ENCODE results near the gene C3orf18.

C3orf18 gene

DNA sequence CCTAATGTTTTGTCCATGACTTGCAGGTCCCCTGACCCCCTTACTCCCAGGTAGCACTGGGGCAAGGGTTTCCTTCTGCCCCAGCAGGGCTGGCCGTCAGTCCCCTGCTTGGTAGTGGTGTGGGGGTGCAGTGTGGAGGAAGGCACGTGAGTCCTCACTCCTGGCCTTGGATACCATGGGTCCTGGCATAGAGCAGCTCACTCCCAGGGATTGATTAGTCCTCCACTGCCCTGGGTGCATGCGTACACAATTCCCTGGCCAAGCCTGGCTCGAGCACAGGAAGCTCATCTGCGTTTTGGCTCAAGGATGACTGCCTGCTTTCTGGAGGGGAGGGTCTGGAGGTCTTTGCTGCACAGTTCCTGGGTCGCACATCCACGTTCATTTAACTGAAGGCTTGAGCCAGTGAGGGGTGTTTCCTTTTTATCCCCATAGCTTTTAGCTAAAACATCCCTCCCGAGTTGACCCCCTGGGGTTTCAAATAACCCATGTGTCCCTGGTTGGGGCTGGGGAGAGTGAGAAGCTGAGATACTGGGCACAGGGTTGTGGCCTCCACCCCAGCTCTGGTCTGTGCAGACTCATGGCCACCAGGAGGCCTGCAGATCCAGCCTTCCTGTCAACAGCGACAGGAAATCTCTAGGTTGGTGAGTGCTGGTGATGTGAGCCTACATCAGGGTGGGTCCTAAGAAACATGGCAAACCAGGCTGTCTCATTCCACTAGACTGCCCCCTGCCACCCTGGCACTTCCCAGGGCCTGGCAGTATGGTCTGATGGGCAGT is 13.3 kb upstream of the C3orf18 start:
- DNase-seq (ENCODE audit: low spot score): no peak
- no peak for FAIRE-seq

GRCh38 chr3:50577348-50577747 is 9.8 kb upstream of the C3orf18 start:
- FAIRE-seq (no peak), DNase-seq (ENCODE audit: low spot score) (no peak)

DNA sequence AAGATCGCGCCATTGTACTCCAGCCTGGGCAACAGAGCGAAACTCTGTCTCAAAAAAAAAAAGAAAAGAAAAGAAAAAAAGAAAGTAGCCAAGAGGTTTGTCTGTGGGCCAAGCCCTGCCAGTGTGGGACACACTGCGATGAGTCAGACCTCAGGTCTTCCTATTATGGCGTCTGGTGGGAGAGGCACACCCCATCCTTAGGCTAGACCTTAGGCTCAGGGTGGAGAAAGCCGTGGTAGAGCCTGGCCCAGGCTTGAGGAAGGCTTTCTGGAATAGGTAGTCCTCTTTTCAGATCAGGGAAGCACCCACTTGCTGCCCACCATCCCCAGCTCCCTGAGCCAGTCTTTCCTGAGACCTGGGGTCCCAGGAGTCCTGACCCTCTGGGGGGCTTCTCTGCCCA is 7.8 kb upstream of the C3orf18 start:
- FAIRE-seq (no peak), DNase-seq (ENCODE audit: low spot score) (no peak)

GRCh38 chr3:50574444-50574831 is 6.9 kb upstream of the C3orf18 start:
- DNase-seq (ENCODE audit: low spot score): no peak
- no peak for FAIRE-seq

- DNase-seq (ENCODE audit: low spot score): no peak
- FAIRE-seq: no peak
Observed at GRCh38 chr3:50573566-50574443, 6.3 kb upstream of the C3orf18 start.

DNA sequence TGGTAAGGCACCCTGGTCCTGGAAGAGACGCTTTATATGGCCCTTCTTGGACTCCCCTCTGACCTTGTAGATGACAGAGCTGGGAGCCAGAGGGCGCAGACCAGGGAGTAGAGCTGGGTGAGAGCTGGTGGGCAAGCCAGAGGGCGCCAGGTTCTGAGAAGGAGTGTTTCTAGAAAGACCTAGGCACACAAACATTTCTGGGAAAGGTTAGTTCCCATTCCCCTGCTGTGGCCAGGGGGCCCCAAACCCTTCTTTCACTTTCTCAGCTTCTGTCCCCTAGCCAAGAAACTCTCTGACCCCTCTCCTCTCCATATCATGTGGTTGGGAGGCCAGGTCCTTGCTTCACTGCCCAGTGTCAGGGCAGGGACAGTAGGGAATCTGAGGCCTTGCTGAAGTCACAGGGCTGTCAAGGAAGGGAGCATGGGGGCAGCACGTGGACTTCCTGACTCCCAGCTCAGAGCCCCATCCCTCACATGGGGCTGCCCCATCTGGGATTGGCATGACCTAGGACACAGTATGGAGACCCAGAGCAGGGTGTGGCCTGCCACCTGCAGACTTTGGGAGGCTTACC is 5.3 kb upstream of the C3orf18 start:
- FAIRE-seq: no peak

DNA sequence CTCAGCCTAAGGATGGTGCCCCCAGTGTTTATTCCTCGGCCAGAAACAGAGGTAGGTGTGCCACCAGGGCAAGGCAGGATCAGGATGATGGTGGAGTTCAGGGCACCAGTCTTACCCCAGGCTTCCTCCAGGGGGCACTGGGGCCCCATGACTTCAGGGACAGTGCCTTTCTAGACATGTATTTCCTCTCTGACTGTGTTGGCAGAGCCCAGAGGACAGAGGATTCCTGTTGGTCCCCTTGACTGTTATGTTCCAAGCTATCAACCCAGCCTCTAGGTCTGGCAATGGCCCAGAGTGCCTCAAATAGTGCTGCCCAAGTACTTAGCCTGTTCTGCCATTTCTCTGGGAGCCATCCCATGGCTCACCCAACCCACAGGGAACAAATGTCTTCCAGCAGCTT is 4.6 kb upstream of the C3orf18 start:
- peak; percentile 64 for DNase-seq (ENCODE audit: low spot score)
- no peak for FAIRE-seq

More for the DNA sequence above, 5.3 kb upstream of the C3orf18 start:
- no peak for DNase-seq (ENCODE audit: low spot score)

DNA sequence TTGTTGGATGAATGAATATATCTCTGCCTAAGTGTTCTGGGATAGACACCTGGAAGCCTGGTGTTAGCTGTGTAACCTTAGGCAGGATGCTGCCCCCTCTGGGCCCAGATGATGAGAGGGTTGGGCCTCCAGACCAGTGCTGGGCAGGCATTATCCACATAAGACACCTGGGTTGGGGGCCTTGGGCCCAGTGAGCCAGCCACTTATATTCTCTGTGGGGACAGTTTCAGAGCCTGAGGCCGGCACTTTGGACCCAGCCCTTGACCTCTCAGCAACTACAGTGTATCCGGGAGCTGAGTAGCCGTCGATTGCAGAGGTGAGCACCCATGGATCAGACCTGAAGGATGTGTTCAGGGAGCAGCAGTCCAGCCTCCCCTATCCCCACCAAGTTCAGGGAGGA is 3.9 kb upstream of the C3orf18 start:
- no peak for FAIRE-seq
- no peak for DNase-seq (ENCODE audit: low spot score)

DNA sequence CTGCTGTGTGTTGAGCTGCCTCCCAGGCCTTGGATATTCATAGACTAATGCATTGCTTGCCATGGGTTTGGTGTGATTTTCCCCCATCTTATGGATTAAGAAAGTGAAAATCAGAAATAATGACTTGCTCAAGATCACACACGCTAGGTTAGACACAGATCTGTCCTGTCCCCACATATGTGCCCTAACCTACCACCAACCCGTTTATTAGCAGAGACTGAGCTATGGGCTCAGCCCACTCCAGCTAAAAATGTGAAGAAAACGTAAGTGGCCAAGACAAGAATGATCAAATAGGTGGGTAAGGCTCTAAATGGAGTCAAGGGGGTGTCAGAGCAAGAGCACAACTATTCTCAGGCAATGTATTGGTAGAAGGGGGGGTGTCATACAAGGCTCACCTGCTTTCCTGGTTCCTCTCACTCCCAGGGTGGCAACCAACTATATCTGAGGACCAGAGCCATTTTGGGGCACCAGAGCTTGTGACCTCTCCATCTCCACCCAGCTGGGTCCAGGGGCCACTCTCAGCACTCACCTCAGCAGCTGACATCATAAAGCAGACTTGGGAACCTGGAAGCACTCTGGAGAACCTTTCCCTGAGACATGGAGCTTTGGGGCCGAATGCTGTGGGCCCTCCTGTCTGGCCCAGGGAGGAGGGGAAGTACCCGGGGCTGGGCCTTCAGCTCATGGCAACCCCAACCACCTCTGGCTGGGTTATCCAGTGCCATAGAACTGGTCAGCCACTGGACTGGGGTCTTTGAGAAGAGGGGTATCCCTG is 3.1 kb upstream of the C3orf18 start:
- DNase-seq (ENCODE audit: low spot score) (no peak), FAIRE-seq (peak; percentile 13)

- FAIRE-seq (peak; percentile 81), DNase-seq (ENCODE audit: low spot score) (peak; percentile 100)
Observed at GRCh38 chr3:50568947-50569749, 1.6 kb upstream of the C3orf18 start, which contains the start of gene HEMK1. Gene HEMK1, plus strand, starts transcription at chr3:50569522. Its CDS starts 1,583 bp downstream, at chr3:50571105.

DNA sequence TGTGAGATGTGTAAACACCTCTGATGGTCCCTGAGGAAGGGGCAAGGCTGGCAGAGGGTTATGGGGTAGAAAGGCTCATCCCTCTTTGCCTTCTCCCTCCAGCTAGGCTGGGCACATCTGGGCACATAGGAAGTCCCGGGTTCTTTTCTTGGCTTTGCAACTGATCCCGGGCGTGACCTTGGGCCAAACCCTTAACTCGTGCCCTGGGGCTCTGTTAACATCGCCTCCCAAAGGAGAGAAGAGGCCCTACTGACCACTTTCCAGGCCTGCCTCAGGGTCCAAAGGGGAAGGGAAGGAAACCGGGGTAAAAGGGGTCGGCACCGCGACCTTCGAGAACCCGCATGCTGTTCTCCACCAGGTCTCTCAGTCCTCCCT is 549 bp downstream of the C3orf18 start:
- FAIRE-seq: no peak
- no peak for DNase-seq (ENCODE audit: low spot score)

DNA sequence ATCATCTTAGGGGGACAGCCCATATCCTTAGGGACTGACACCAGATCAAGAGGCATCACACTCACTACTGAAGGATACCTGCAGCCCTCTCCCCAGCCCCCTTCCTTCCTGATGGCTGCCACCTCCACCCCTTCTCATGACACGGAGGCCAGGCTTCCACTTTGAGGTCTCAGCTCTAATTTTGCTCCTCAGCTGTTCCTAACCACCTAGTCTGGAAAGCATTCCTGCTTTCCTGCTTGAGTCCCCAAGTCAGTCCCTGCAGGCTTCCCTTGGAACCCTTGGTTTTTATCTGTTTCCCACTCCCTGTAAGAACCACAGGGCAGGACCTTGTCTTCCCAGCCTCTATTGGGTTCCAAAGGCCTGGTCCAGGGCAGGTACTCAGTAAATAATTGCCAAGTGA is 3.2 kb downstream of the C3orf18 start:
- FAIRE-seq (no peak), DNase-seq (ENCODE audit: low spot score) (no peak)

DNA sequence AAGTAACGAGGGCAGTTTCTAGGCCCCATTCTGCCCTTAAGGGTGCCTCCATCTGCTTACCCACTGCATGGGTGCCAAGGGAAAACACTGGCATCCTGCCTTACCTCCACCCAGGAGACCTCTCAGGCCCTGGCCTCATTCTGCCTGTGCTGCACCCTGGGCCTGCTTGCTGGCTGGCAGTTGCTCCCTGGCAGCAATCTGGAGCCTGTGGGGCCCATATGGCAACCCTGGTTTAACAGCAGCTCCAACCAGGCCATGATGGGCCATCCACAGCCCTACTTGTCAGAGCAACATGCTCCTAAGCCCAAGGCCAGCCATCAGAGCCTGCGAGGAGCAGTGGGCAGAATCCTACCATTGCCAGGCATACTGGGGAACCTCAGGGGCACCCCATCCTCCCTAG is 3.7 kb downstream of the C3orf18 start:
- FAIRE-seq (no peak), DNase-seq (ENCODE audit: low spot score) (no peak)

GRCh38 chr3:50562861-50563260 is 4.7 kb downstream of the C3orf18 start:
- FAIRE-seq (no peak), DNase-seq (ENCODE audit: low spot score) (no peak)

- FAIRE-seq: no peak
- DNase-seq (ENCODE audit: low spot score): no peak
Observed at GRCh38 chr3:50559702-50560101, 7.8 kb downstream of the C3orf18 start.

DNA sequence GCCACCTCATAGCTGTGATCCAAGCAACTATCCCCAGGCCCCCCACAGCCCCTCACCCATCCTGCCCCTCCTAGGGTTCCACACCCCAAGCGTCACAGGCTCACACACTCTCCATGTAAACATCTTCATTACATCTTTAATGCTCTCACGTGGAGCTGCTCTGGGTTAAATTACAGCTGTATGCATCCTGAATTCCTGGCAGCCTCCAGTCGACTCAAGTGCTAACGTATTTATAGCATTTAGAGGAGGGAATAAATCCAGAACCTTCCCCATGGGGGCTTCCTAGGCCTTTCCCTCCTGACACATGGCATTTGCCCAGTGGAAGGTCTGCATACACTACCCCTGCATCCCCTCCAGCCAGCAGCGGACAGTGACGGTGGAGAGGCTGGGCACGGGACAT is 9.6 kb downstream of the C3orf18 start:
- FAIRE-seq (no peak), DNase-seq (ENCODE audit: low spot score) (no peak)

DNA sequence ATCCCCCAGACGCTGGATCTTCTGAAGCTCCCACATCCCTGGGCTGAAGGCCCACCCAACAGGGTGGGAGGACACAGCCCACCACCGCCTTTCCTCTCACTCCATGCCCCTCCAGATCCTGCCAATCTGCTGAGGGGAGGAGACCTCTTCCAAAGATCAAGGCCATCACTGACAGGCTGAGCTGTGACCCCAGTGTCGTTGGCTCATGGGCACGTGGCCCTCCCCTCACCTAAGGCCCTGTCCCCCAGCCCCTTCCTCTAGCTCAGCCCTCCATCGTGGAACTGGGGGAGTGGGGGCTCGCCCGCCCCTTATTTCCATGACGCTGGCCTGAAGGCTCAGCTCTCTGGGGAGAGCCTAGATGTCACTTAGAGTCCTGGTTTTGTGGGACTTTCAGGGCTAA is 10.4 kb downstream of the C3orf18 start:
- DNase-seq (ENCODE audit: low spot score) (no peak), FAIRE-seq (no peak)

DNA sequence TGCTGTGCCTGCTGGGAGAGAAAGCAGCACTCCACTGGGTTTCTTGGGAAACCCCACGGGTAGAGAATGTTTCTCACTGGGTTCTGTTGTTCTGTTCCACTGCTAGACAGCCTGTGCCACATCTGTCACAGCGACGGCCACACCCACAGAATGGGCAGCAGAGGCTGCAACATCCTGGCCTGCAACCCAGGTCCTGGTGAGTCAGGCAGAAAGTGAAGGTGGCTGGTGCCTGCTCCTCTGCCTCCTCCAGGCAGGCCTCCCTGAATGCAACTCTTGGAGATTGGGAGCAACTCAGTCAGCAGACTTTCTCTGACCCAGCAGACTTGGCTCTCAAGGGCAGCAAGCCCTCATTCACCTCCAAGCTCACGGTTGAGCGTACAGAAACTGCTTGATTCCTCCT is 13.0 kb downstream of the C3orf18 start:
- FAIRE-seq: no peak
- DNase-seq (ENCODE audit: low spot score): no peak

GRCh38 chr3:50552598-50552997 is 14.9 kb downstream of the C3orf18 start:
- no peak for DNase-seq (ENCODE audit: low spot score)
- no peak for FAIRE-seq

GRCh38 chr3:50551681-50552435 is 15.7 kb downstream of the C3orf18 start:
- DNase-seq (ENCODE audit: low spot score): no peak
- no peak for FAIRE-seq
